ENCODE results near the gene SARDH. TPM values are rescaled to one million over a fixed set of nuclear protein-coding genes. Genes with fewer than 3 reads are reported as not detected.

Gene SARDH
- total and polyA plus RNA-seq, 9 of the 15 experiments (the other 6 are each of a cell fraction or from before 2014, with no cell fraction given): 0.14 TPM; not detected in 8

GRCh38 chr9:133702798-133703590, 35.2 kb downstream of the SARDH start (continued):
- TF ChIP-seq CHD7 (IDR thresholded peaks at IDR 0.05; ENCODE audit: low read depth, low read length): no peak
- TF ChIP-seq, protein P1, sequence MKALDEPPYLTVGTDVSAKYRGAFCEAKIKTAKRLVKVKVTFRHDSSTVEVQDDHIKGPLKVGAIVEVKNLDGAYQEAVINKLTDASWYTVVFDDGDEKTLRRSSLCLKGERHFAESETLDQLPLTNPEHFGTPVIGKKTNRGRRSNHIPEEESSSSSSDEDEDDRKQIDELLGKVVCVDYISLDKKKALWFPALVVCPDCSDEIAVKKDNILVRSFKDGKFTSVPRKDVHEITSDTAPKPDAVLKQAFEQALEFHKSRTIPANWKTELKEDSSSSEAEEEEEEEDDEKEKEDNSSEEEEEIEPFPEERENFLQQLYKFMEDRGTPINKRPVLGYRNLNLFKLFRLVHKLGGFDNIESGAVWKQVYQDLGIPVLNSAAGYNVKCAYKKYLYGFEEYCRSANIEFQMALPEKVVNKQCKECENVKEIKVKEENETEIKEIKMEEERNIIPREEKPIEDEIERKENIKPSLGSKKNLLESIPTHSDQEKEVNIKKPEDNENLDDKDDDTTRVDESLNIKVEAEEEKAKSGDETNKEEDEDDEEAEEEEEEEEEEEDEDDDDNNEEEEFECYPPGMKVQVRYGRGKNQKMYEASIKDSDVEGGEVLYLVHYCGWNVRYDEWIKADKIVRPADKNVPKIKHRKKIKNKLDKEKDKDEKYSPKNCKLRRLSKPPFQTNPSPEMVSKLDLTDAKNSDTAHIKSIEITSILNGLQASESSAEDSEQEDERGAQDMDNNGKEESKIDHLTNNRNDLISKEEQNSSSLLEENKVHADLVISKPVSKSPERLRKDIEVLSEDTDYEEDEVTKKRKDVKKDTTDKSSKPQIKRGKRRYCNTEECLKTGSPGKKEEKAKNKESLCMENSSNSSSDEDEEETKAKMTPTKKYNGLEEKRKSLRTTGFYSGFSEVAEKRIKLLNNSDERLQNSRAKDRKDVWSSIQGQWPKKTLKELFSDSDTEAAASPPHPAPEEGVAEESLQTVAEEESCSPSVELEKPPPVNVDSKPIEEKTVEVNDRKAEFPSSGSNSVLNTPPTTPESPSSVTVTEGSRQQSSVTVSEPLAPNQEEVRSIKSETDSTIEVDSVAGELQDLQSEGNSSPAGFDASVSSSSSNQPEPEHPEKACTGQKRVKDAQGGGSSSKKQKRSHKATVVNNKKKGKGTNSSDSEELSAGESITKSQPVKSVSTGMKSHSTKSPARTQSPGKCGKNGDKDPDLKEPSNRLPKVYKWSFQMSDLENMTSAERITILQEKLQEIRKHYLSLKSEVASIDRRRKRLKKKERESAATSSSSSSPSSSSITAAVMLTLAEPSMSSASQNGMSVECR (CRISPR knock-in tag; IDR thresholded peaks at IDR 0.05): no peak
